Dermis blood vessel endothelial cell (primary cell): ENCODE measurements around the gene INSR. TPM values are rescaled to one million over a fixed set of nuclear protein-coding genes. Genes with fewer than 3 reads are reported as not detected.
A peak's percentile ranks its signal among the peaks of the same experiment; 100 is the strongest.

Experiments used
- DNase-seq: peaks from one replicate; pipeline ENCODE4 v3.0.0; 2010
- total RNA-seq: library from RNA; depleted of rRNA; stranded (reverse); fragments of >200 nt; gene quantifications from 2 replicates; pipeline ENCODE4 v1.2.3, GENCODE V29; 2014

Gene INSR
- total RNA-seq, 1 donor from 2014 or later: 76.2 TPM

- DNase-seq: no peak
Observed at GRCh38 chr19:7078008-7078407, 216.2 kb downstream of the INSR start.

GRCh38 chr19:7076151-7076550, 218.1 kb downstream of the INSR start:
- DNase-seq: no peak

GRCh38 chr19:7074705-7075282, 219.4 kb downstream of the INSR start:
- no peak for DNase-seq

GRCh38 chr19:7072541-7072940, 221.7 kb downstream of the INSR start:
- no peak for DNase-seq

- peak; percentile 39 for DNase-seq
Observed at GRCh38 chr19:7069904-7070226, 224.3 kb downstream of the INSR start.

- peak; percentile 98 for DNase-seq
Observed at GRCh38 chr19:7069042-7069903, 224.9 kb downstream of the INSR start, which contains the start of gene ZNF557. TSS of gene ZNF557 (plus strand) at chr19:7069703. CDS start at chr19:7075075, 5,372 bp downstream.

GRCh38 chr19:7068599-7068998, 225.6 kb downstream of the INSR start:
- DNase-seq: no peak

- DNase-seq: no peak
Observed at GRCh38 chr19:7067716-7068115, 226.5 kb downstream of the INSR start.

- peak; percentile 42 for DNase-seq
Observed at GRCh38 chr19:7067122-7067521, 227.1 kb downstream of the INSR start.

GRCh38 chr19:7063764-7064418, 230.3 kb downstream of the INSR start:
- no peak for DNase-seq

- no peak for DNase-seq
Observed at GRCh38 chr19:7063339-7063738, 230.9 kb downstream of the INSR start.

Other genes starting within 250 kb of the INSR start
- not detected in 2 replicates for gene MBD3L2, start 245.1 kb downstream of the INSR start, total RNA-seq
- not detected in 2 replicates for gene MBD3L3, start 235.7 kb downstream of the INSR start, total RNA-seq
- 14.9 and 22.3 TPM in 2 replicates for gene ZNF557, start 224.7 kb downstream of the INSR start, total RNA-seq
- gene ARHGEF18, start 54.5 kb upstream of the INSR start, total RNA-seq: 37.8 and 45.3 TPM in 2 replicates
- 2.3 and 2.9 TPM in 2 replicates for gene PEX11G, start 194.6 kb upstream of the INSR start, total RNA-seq
- gene ZNF358, start 221.7 kb upstream of the INSR start, total RNA-seq: 20.9 and 36.6 TPM in 2 replicates
- 2.7 and 3.7 TPM in 2 replicates for gene MCOLN1, start 228.2 kb upstream of the INSR start, total RNA-seq
- gene PNPLA6, start 241.3 kb upstream of the INSR start, total RNA-seq: 107 and 192 TPM in 2 replicates